HS-5 (cell line): Measurements from ENCODE around the gene CNGA2.

ENCODE experiments used
- DNase-seq: peaks from one replicate; pipeline ENCODE4 v3.0.0-alpha.2; 2012; ENCODE audit warnings: low read depth

The CNGA2 gene

DNA sequence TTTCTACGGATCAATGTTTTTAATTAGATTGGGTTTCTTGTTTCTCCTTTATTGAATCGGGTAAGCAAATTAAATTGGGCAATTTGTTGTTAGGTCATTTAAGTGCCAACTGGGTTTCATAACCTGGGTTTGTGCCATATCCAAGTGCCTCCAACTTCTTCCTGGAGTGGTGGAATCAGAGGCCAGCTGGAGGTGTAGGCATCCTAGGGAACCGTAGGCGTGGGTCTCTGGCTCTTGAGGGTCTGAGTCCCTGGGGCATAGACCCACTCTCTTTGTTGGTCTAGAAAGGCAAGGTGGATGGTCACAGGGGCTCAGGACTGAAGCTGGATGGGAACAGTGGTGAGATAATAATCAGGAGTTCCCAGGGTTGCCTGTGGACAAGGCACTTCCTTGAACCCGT, 18.3 kb downstream of the CNGA2 start:
- no peak for DNase-seq

DNA sequence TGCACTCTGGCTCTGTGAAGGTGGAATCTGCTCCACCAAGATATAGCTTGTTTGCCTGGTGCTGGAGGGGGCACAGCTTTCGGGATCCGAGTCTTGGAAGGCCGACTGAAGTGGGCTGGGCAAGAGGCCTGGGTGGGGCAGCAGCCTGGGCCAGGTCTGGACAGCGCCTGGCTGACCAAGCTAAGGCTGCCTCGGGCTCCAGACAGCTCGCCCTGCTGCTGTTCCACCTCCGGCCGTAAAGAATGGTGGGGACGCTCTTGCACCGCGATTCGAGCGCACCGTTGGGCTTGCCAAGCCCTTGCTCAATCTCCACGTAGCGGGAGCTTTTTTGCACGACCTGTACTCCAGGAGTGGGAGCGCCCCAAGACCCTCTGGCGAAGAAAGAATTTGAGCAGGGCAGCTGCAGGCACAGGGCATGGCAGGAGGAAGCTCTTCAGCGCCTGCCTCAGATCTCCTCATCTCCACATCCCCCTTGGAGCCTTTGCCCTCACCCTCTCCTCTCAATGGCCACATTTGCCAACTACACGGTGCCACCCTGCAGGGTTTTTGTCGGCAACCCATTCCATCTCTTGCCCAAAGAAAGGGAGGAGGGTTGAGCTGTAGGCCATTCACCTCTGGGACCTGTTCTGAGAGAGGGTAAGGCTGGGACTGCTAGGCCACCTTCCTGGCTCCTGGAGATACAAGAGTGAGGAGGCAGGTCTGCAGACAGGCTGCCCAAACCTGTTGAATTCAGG, 18.9 kb downstream of the CNGA2 start:
- no peak for DNase-seq

DNA sequence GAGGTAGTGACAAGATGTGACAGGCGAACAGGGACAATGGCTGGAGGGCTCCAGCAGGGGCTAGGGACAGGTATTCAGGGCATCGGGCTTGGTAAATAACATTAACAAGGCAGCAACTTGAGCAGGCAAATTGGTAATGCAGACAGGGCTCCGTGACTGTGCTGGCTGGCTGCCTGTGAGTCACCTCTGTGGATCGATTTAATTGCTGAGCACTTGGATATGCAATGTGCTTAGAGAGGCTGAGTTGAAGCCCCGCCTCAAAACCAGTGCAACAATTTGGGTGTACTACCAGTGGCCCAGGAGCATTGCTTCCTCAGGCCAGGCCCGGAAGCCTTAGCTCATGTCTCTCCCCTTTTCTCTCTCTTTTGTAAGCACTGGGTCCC, 19.5 kb downstream of the CNGA2 start:
- peak; percentile 43 for DNase-seq

DNA sequence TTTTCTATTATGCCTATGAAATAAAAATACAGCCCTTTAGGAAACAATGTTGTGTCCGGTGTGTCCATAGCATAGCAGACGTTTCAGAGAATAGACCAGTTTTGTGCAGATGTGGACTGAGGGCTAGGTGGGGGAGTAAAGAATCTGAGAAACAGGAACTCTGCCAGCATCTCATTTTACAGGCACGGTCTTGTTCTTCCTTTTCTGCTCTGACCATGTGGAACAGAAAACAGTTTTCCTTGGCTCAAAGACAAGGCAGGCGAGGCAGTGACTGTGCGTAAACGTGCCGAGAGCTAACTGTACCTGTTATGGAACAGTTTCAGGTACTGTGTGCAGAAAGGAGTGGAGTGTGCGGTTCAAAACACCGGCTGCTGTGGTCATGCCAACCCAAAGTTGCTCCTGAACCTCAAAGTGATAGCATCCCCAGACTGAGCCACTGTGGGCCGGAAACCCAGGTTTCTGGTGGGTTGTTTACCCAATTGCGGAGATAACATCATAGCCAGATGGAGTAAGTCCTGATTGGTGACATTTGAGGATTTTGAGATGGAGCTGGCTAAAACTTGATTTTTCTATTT, 20.2 kb downstream of the CNGA2 start:
- DNase-seq: no peak

DNA sequence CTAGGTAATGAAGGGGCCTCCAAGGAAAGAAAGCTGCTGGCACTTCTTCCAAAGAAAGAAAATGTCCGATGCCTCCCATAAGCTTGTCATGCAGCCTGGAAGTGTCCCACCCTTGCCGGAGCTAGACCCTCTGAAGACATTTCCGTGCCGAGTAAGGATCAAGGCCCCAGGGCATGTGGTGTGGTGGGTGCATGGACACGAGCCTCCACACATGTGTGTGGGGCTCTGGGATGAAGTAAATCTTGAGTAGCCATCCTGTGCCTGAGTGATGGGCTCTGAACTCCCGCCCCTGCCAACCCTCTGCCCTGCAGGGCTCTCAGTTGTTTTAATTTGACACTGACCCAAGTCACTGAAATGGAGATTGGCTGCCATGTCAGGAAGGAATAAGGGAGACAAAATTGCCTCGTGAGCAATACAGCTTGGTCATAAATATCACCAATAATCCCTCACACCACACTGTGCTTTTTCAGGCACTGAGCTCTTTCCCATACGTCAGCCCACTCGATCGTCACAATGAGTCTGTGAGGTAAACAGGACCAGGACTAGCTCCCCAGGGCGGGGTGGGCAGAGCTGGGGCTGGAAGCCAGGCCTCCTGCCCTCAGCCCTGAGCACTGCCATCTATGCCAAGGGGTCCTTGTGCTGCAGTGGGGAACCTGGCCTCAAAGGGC, 24.6 kb downstream of the CNGA2 start:
- no peak for DNase-seq

DNA sequence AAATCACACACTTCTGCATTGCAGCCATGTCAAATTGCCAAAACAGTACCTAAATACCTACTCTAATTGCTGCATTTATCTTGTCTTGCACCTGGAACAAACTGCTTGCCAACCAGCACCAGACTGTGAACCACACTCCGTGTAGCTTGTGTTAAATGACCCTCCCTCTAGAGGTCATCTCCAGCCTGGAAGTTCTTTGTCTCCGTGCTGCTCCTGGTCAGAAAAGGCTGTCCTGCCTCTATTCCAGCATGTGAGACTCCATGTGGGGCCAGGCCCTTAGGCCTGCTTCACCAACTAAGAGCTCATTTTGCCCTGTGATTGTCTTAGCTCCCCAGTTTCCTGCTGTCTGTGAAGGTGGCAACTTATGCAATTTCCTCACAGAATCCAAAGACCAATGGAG, 28.3 kb downstream of the CNGA2 start:
- DNase-seq: no peak

DNA sequence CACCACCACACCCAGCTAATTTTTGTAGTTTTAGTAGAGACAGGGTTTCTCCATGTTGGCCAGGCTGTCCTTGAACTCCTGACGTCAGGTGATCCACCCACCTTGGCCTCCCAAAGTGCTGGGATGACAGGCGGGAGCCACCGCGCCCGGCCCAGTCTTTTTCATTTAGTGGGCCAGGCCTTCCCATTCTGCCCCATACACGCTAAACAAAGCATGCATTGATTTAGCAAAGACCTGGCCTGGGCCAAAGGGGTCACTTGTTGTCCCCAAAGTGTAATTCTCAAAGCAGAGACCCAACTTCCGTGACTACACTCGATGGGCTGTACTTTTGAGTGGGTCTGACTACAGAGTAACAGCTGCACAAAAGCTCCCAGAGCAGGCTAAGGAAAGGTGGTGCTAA, 29.2 kb downstream of the CNGA2 start:
- DNase-seq: no peak

DNA sequence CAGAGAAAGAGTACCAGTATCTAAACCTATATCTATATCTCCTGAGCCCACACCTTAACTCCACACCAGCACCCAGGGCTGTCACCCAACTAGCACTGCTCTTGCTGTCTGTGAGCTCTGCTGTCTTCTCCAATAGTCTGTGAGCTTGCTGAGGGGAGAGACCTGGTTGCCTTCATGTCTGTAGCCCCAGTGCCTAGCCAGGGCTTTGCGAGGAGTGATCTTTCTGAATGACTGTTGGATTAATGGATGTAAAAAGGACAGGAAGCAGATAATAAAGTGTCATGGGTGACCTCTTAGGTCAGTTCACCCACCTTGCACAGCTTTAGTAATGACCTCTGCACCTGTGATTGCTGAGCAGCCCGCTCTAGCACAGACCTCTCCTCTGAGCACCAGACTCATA, 30.5 kb downstream of the CNGA2 start:
- no peak for DNase-seq

DNA sequence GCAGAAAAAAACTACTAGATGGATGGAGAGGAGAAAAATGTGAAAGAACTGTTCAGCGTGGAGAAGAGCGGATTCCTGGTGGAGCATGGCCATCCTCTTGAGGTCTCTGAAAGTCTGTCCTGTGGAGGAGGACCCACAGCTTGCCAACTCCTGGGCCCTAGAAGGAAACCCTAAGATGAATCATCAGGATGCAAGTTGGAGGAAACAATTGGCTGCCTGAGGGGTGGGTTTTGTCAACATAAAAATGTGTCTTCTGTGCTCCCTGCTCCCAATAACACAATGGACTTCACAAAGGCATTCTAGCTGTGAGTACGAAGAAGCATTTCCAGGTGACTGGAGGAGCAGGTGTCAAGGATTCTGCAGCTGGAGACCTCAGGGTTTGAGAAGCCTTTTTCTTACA, 37.2 kb downstream of the CNGA2 start:
- DNase-seq: no peak

DNA sequence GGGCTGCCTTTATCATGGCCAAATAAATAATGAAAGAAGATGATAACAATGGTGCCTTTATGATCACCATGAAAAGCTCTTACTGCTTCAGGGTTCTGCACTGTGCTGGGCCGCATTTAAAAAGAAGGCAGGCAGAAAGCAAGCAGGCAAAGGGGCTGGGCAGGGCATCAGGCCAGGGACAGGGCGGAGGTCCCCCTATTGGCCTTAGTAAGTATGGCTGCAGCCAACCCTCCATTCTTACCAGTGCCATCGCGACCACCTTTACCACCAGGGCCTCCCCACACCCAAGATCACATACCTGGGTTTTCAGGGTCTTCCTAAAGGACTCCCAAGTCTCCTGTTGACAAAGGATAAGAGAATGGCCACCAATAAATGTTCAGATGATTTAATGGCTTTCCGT, 38.9 kb downstream of the CNGA2 start:
- no peak for DNase-seq

DNA sequence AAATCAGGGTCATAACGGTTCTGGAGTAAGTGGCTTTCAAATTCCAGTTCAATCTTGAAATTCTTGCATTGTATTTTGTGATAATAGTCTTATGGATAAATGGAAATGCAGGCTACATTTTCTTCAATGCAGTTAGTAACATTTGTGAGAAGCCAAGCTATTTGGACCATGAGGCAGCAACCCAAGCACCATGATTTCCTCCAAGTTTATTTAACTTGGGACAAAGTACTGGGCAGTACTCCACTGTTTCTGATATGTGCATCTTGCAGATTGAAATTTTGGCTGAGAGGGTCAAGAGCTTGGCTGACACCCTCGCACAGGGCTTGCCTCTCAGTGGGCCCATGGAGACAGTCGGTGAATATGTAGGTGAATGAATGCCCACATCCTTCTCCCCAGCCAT, 39.9 kb downstream of the CNGA2 start:
- DNase-seq: no peak

DNA sequence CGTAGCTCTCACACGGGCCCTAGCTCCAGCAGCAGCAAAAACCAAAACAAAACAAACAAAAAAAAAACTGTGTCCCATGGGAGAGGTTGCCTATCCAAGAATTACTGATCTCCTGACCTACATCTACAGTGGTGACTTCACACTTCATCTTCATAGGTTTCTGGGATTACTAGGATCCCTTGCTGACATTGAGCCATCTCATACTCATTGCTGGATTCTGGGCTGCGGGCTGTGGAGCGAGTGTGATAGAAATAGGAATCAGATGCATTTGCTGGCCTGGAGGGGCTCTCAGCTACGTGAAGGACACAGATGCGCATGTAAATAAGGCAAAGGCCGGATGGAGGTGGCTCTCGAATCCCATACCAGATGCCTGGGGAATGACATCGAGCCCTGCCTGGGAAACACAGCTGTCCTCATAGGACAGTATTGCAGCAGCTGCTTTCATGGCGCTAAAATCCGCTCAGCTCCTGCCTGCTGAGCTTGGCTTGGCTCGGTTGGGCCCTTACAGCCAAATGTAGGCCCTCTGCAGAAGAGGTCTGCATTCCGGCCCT, 41.7 kb downstream of the CNGA2 start:
- no peak for DNase-seq

DNA sequence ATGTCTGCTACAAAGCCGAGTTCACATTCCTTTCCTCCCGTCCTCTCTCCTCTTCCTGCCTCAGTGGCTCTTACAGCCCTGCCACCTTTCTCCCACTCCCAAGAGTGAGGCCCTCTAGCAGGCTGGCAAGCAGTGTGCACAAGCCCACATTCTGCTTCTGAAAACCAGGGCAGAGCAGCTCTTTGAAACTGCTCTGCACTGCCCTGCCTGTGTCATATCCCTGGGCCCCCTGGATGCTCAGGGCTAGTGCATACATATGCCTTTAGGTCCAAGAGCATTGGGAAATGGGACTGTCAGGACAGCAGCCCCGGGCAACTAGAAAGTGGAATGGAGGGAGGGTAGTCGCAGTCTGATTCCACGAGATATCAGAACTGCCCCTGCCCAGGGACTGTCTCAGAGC, 42.4 kb downstream of the CNGA2 start:
- DNase-seq: no peak

DNA sequence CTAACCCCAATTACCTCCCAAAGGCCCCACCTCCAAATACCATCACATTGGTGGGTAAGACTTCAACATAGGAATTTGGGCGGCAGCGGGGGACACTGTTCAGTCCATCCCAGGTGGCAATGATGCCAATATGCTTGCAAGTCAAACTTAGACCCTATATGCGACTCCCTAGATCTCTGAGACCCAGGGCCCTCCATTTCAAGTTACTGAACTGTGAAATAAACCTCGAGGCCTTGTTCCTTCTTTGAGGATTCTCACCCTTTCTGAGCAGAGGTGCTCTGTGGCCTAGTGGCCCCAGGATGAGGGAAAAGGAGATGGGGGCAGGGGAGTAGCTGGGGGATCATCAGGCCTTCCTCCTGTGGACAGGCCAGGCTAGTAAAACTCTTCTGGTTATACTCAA, 44.7 kb downstream of the CNGA2 start:
- DNase-seq: no peak

DNA sequence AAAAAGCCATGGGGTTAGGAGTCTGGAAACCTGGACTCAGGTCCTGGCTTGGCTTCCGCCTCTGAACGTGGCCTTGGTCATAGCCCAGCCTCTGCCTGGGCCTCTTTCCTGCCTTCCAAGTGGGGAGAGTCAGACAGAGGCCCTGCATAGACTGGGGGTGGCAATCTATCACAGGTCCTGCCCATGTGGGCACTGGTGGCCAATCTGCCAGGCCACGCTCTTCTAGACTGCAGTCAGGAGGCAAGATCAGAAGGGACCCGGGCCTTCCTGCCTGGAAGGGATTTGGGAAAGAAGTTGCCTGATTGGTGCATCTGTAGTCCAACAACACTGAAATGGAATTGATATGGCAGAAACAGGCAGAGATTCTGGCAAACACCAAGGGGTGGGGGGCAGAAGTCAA, 46.1 kb downstream of the CNGA2 start:
- no peak for DNase-seq

DNA sequence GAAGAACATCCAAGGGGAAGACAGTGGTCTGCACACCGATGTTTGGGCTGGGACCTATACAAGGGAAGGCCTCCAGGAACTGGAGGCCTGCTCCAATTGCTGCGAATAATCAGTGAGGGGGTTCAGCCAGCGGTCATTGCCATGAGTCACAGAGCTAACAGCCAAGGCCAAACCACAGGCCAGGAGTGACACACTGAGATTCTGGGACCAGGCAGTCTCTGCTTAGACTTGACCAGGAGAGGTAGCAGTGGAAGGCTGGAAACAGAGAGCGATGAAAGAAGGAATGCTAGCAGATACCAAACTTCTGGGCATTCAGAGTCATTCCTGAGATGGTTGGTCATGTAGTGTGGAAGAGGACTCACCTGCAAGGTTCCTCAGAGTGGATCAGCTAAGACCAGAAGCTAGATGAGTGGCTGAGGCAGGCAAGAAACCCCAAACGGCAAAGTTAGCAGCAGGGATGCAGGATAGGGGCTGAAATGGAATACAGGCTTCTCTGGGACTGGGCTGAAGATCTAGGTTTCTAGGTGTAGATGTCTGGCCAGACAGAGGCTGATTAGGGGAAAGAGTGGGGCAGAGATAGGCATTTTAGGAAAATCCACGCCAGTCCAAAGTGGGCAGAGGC, 54.7 kb downstream of the CNGA2 start:
- DNase-seq: peak; percentile 36

DNA sequence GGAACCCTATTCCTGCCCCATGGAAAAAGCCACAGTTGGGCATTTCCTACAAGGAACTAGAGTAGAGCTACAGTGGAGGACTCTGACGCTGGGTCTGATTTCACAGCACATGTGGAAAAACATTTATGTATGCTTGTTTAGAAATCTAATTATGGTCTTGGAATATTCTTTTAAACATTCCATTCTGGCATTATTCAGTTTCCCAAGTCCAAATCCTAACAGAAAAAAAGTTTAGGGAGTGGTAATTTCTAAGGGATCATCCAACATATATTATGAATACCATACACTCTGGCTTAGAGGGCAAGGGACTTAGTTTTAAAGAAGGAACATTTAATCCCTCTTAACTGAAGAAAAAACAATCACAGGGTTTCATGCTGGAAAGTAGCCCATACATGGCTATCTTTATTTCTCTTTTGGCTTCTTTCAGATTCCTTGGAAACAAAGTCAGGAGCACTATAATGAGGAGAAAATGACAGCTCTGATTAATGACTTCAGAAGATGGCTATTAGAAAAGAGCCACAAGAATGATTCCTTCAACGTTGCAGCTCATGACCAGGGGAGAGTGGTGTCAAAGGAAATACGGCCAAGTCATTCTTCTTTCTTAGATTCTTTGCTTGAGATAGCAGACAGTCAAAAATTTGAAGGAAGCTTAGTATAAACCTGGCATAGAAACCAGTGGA, 56.1 kb downstream of the CNGA2 start:
- no peak for DNase-seq

DNA sequence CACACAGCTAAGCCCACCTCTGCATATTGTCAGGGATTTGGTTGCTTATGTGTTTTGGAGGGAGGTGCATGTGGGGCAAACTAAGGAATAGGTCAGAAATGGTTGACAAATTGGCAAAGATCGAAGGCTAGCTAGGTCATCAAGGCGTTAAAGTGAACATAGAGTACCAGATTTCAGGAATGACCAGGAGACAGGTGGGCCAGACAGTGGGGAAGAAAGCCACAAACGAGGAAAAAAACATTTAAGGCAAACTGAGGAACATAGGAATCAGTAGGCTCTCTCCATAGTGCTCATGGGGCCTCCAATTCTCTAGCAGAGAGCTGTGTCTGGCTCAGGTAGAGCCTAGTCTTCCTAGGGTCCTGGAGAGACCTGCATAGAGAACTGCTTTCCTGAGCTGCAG, 57.4 kb downstream of the CNGA2 start:
- DNase-seq: no peak

DNA sequence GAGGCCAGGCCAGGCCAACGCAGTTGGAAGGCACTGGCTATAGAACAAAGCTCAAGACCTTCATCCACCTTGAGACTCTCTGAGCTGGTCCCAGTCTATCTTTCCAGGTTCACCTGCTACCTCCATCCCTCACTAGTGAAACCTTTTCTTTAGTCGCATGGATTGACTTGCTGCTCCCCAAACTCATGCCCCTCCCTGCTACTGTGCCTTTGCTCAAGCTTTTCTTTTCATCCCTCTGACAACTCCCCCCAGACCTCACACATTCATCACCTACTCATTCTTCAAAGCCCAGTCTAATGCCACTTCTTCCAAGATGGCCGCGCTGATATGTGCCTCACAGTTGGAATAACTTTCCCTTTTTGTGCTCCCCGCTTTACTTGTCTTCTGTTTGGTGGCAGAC, 58.0 kb downstream of the CNGA2 start:
- DNase-seq: no peak

DNA sequence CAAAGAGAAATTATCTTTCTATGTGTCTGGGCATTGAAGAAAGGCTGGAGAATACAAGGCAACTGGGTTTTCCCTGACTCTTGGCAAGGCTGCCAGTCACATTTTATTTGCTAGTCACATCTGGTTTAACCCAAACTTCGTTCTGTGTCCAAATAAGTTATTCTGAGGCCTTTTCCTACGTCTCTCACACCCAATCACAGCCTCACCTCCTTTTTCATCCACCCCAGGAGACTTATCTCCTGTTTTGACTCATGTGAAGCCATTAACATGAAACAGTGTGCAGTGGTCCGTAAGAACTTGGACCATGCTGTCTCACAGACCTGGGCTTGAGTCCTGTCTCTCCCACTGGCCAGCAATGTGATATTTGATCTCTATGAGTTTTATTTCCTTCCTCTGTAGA, 59.3 kb downstream of the CNGA2 start:
- DNase-seq: no peak
